Stimulated activated CD4-positive, alpha-beta T cell treated with anti-CD3 and anti-CD28 coated beads, TNF-alpha, amount 100 ng/mL, for 4 hours (primary cell): ENCODE data around the gene PSMA4.
"Not testable (repeated sequence)": the region's sequence is repeated elsewhere in the genome, so short reads cannot be mapped to it uniquely, and the experiment has no call there.

Experiments used
- DNase-seq, 3 experiments: peaks; one replicate each; pipeline ENCODE4 v3.0.0-alpha.2; 2020; ENCODE audit warnings: low read depth in 3 of 3

Gene PSMA4

GRCh38 chr15:78540141-78540870, at the start of gene PSMA4:
TSS of gene PSMA4 (plus strand) at chr15:78540444. CDS start at chr15:78541928, 1,484 bp downstream.
- peak; percentile 92 to 93 (median 92) for DNase-seq

GRCh38 chr15:78492872-78493271, 47.4 kb upstream of the PSMA4 start:
- DNase-seq = no peak

GRCh38 chr15:78501857-78502256, 38.4 kb upstream of the PSMA4 start:
- DNase-seq = no peak

- no peak for DNase-seq
Observed at GRCh38 chr15:78502641-78503040, 37.6 kb upstream of the PSMA4 start.

GRCh38 chr15:78506971-78507830, 33.0 kb upstream of the PSMA4 start, which contains the start of gene HYKK:
TSS of gene HYKK (plus strand) at chr15:78507577. CDS start at chr15:78513089, 5,512 bp downstream.
- DNase-seq = peak; percentile 41 to 64 (median 46)

GRCh38 chr15:78507831-78508160, 32.4 kb upstream of the PSMA4 start:
- no peak for DNase-seq

GRCh38 chr15:78508272-78508671, 32.0 kb upstream of the PSMA4 start:
- no peak for DNase-seq

GRCh38 chr15:78509726-78510312, 30.4 kb upstream of the PSMA4 start:
- DNase-seq = no peak

- not testable (repeated sequence) for DNase-seq
Observed at GRCh38 chr15:78520035-78520434, 20.2 kb upstream of the PSMA4 start.

- no peak for DNase-seq
Observed at GRCh38 chr15:78524230-78524629, 16.0 kb upstream of the PSMA4 start.

- DNase-seq = no peak
Observed at GRCh38 chr15:78527325-78527724, 12.9 kb upstream of the PSMA4 start.

- DNase-seq = no peak
Observed at GRCh38 chr15:78533331-78533730, 6.9 kb upstream of the PSMA4 start.

GRCh38 chr15:78536134-78536533, 4.1 kb upstream of the PSMA4 start:
- no peak for DNase-seq

GRCh38 chr15:78537266-78537905, 2.9 kb upstream of the PSMA4 start:
- no peak for DNase-seq

GRCh38 chr15:78538358-78538757, 1.9 kb upstream of the PSMA4 start:
- DNase-seq = no peak

- not testable (repeated sequence) for DNase-seq
Observed at GRCh38 chr15:78539464-78540140, 642 bp upstream of the PSMA4 start.

- DNase-seq = no peak
Observed at GRCh38 chr15:78540871-78541743, 863 bp downstream of the PSMA4 start.

GRCh38 chr15:78541744-78542034, 1.4 kb downstream of the PSMA4 start:
- no peak for DNase-seq

- no peak for DNase-seq
Observed at GRCh38 chr15:78542647-78543046, 2.4 kb downstream of the PSMA4 start.

- DNase-seq = no peak
Observed at GRCh38 chr15:78550194-78550593, 9.9 kb downstream of the PSMA4 start.

GRCh38 chr15:78550815-78551214, 10.6 kb downstream of the PSMA4 start:
- no peak for DNase-seq
